ENCODE measurements around the gene SLX4.

The SLX4 gene

DNA sequence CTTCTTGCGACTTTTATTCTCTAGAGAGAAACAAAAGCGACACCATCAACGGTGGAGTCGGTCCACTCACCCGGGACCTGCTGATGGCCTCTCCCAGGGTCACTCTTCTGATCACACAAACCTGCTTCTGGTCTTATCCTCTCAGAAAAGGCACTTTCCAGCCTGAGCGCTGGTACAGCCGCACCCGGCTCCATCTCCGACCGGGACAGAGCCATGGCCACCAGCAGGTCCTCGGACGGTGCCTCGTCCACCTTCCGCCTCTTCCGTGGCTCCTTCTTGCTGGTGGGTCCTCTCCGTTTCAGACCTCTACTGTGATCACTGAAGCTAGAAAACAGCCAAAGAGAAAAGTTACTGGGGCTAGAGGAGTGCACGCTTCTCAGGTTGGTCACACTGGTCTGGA, 13.7 kb downstream of the SLX4 start:
- no peak for DNase-seq

DNA sequence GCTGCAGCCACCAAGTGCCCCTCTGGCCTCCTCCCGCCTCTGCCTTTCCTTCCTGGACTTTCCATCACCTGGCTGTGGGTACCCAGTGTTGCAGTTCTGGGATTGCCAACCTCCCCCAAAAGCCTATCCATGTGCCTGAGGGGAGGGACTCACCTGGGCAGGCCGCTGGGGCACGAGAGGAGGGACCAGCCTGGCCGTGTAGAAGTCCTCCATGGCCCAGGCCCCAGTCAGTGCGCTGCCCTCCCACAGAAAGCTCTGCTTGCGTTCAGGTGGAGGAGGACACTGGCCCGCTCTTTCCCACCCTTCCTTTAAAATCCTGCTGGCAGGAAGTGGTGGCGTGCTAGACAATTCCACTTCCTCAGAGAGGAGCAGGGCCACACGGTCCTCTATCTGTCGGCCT, 14.2 kb downstream of the SLX4 start:
- DNase-seq: no peak

GRCh38 chr16:3596101-3596861, 15.1 kb downstream of the SLX4 start:
- DNase-seq: no peak

DNA sequence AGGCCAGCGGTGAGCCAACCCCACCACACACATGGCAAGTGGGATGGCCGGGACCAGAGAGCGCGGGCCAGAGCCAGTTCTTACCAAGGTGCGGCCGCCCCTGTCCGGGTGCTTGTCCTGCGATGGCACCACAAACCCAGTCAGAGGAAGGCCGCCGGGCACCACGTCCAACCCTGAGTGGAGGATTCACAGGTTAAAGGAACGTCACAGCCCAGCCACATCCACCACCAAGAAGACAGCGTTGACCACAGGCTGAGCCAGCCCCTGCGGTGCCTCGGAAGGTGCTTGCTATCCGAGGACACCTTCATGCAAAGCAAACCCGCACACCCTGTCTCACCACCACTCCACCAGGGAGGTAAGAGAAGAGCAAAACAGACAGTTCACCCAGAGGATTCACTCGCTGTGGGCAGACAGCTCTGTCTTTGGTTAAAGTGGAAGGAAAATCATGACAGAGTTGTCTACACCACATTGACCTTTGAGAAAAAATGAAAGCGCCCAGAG, 15.8 kb downstream of the SLX4 start:
- no peak for DNase-seq

DNA sequence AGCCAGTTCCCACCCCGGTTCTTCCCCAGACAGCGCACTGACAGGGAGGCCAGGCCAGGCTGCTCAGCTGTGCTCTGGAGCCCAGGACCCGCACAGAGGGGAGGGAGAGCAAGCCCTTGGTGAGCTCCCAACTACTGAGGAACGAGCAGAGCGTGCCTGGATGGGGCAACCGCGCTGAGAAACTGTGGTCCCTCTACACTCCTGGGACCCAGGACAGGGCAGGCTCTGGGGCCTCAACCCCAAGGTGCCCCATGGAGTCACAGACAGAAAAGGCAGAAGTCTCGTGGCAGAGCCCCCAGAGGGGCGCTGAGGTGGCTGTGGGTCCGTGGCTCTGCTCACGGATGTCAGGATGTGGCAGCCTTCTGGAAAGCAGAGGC, 16.3 kb downstream of the SLX4 start:
- no peak for DNase-seq

DNA sequence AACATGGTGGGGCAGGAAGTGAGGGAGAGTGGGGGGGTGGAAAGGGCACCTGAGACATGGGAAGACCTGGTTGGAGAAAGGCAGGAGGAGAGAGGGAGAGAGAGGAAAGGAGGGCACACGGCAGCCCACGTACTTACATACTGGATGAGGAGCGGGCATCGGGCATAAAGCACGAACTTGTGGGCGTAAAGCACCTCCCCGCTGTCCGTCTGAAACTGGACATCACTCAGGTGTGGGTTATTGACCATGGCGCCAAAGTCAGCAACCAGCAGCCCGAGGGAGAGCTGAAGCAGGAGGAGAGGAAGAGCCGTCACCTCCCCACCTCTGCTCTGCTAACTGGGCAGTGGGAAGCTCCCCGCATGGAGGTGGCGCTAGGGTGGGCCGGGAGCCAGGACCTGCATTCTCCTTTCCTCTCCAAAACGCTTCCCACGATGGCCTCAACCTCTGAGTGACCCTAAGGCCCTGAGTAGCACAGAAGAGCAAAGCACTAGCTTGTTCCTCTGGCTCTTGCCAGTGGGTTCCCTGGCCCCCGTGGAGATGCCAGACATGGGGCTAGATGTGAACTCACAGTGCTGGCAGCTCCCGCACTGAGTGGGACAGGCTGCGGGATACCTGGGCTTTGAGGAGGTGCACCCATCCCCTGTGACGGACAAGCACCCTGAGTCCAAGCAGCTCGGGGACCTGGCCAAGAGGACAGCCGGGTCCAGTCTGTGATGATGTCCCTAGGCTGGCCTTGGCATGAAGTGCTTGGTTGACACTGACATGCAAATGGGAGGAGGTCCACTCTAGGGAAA, 16.9 kb downstream of the SLX4 start:
- no peak for DNase-seq

DNA sequence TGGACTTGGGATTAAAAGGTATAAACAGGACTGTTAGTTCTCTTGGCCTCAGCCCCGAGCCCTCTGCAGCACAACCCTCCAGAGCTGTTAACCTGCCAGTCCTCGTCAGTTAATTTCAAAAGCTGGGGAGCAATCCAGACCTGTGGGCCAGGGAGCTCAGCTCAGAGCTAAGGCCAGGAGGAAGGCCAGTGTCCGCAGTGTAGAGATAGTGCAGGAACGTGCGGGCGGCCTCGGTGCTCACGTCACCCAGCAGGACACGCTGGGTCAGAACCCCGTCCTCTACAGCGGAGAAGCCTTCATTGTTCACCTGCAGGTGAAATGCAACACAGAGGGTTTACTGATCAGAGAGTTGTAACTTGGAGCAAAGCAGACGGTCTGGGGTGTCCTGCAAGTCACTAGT, 18.8 kb downstream of the SLX4 start:
- DNase-seq: no peak

DNA sequence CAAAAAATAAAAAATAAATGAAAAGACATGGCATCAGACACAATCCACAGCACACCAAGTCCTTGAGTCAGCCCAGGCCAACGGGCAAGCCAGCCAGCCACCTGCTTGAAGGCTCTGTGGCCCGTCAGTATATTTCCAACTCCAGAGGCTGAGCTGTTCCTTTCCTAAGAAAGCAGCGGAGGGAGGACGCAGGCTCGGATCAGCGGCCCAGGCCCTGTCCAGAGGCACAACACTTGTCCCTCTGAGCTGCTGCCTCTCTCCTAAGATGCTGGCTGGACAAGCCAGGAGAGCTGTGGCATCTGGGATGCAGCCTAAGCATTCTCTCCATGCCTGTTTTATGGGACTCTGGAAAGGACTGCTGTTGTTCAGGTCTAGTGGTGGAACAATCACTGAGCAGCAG, 19.4 kb downstream of the SLX4 start:
- no peak for DNase-seq

GRCh38 chr16:3591436-3591803, 20.0 kb downstream of the SLX4 start:
- DNase-seq: no peak

GRCh38 chr16:3590736-3591435, 20.5 kb downstream of the SLX4 start:
- no peak for DNase-seq

GRCh38 chr16:3589991-3590701, 21.3 kb downstream of the SLX4 start:
- DNase-seq: no peak

- no peak for DNase-seq
These were observed 21.9 kb downstream of the SLX4 start for GRCh38 chr16:3589441-3589921.

DNA sequence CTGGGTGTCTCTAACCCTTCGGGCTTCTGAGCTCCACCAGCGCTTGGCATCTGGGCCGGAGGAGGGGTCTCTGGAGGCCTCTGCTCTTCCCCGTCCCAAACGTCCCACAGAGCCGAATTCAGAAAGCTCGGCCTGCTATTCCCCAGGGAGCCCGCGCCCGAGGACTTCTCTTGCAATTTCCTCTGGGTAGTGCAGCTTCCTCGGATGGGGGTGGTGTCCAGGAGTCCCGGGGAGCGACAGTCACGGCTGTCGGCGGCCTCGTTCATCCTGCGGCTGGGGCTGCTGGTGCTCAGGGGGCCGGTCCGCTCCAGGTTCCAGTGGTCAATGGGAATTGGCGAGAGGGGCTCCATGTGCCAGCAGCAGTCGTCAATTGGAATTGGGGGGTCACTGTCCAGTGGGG, 22.4 kb downstream of the SLX4 start:
- DNase-seq: no peak

DNA sequence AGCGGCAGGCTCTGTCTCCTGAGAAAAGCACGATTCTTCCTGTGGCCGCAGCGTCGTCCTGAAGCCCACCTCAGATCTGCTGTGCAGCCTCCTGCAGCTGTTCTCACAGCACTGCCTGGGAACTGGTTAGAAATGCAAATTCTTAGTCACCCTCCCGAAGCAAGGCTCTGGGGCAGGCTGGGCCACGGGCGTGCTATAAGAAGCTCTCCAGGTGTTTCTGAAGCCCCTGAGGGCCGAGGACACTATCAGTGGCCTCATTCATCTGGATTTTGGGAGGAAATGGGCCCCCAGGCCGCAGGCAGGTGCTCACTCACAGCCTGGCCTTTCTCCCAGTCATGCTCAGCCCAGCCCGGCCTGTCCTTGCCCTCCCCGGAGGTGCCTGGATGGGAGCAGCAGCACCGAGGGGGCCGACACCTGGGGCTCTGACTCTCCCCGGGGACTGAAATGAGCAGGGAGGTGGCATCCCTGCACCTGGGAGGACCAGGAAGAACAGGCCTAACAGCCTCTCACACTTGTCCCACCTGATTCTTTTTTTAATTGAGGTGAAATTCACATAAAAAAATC, 23.8 kb downstream of the SLX4 start:
- DNase-seq: no peak

DNA sequence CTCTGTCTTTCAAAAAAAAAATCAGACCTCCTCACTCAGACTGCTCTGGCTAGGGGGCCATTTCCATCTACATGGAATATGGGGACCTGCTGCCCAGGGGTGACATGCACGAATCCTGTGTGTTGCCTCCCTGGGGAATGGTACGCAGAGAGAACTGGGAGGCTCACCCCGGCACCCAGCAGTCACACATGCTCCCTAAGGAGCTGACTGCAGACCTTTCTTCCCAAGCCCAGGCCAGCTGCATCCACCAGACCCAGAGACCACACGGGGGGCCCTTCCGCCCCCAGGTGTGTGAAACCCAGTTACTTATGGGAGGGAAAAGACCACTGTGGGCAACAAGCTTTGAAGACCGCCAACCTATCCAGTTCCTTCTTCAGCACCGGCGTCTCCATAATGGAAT, 27.0 kb downstream of the SLX4 start:
- DNase-seq: no peak

GRCh38 chr16:3583303-3584038, 27.9 kb downstream of the SLX4 start:
- DNase-seq: no peak

DNA sequence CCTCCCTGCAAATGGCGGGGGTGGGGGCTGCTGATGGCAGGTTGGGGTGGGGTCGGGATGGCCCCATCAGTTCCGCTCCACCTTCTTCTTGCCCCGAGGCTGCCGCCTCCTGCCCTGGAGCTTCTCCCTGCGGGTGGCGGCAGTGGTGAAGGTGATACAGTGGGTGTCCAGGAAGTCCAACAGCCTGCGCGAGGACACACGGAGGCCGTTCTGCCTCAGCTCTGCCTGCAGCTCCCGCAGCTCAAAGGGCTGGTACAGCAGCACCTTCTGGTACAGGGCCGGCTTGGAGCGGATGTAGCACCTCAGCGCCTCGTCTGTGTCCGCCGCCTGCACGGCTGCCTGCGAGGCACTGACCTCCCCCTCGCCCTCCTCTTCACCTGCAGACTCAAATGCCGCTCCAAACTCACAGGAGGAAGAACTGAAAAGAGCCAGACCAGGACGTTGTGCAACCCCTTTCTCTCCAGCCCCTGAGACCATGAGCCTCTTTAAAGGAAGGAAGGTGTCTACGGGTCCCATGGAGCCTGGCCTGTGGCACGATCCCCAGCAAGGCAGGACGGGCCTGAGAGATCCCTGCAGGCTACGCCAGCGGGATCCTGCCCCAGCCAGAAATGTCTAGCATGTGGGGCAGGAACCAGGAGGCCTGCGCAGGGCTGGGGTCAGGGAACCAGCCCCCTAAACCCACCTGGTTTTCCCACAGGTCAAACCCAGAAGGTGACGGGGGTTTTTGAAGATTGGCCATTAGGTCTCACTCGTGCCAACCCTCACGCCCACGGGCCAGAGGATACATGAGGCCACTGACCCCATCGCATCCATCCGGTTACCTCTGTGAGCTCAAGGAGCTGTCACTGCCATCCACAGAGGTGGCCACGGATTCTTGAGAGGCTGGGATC, 28.9 kb downstream of the SLX4 start:
- DNase-seq: no peak

DNA sequence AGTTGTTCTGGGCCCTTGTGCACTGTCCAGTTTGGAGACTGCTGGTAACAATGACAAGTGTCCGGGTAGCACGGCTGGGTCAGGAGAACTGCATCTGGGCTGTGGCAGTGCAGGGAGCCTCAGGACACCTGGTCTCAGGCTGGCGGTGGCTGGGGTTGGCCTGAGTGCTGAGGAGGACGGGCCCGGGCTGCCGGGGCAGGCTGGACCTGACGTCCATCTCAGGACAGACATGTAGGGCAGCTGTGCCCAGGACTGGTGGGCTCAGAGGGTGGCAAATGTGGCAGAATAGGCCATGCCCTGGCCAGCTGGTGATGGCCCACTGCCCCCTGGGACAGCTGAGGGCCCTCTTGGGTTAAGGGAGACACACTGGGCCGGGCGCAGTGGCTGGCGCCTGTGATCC, 30.0 kb downstream of the SLX4 start:
- DNase-seq: no peak

- DNase-seq: peak; percentile 81
These were observed 30.7 kb downstream of the SLX4 start for GRCh38 chr16:3580686-3581085.

- no peak for DNase-seq
These were observed 31.2 kb downstream of the SLX4 start for GRCh38 chr16:3580251-3580651.

- DNase-seq: no peak
These were observed 31.6 kb downstream of the SLX4 start for GRCh38 chr16:3579776-3580175.

Data from left hindlimb (tissue), 1 donor.